Keratinocyte (primary cell): ENCODE results near the gene NLRP12. TPM values are rescaled to one million over a fixed set of nuclear protein-coding genes. Genes with fewer than 3 reads are reported as not detected.
"Not testable (repeated sequence)": the region's sequence is repeated elsewhere in the genome, so short reads cannot be mapped to it uniquely, and the experiment has no call there.

Source experiments
- DNase-seq: peaks from one replicate; pipeline ENCODE4 v3.0.0-alpha.2; 2011; ENCODE audit warnings: low read depth, missing footprints, low spot score
- FAIRE-seq: peaks from 2 replicates; lab custom pipeline; 2011; peaks lifted over from hg19 to GRCh38; lab: Jason Lieb, UNC
- H2AFZ ChIP-seq: 2 replicates; pipeline ENCODE4 v1.6.0; 2012; ENCODE audit warnings: low read length, control low read depth, inconsistent platforms; ENCODE audit not compliant: control insufficient read depth
- H3K27ac ChIP-seq: 2 replicates; pipeline ENCODE4 v1.5.1; 2011; ENCODE audit warnings: low read length; ENCODE audit not compliant: control insufficient read depth, insufficient read depth
- H3K27me3 ChIP-seq: 3 replicates; pipeline ENCODE4 v1.6.0; 2011; ENCODE audit warnings: low read length; ENCODE audit not compliant: control insufficient read depth, insufficient read depth; ENCODE audit errors: extremely low read depth
- H3K36me3 ChIP-seq, 2 experiments: 2 replicates in 1 of 2; 3 replicates in 1 of 2; pipeline ENCODE4 v1.5.1; 2011; ENCODE audit warnings: low read length in 2 of 2, mild to moderate bottlenecking in 1 of 2; ENCODE audit not compliant: control insufficient read depth in 2 of 2, insufficient read depth in 2 of 2; ENCODE audit errors: extremely low read depth in 1 of 2
- H3K4me1 ChIP-seq: 3 replicates; pipeline ENCODE4 v1.5.1; 2011; ENCODE audit warnings: low read length; ENCODE audit not compliant: control insufficient read depth, insufficient read depth; ENCODE audit errors: extremely low read depth
- H3K4me2 ChIP-seq: 3 replicates; pipeline ENCODE4 v1.6.0; 2011; ENCODE audit warnings: low read depth, low read length; ENCODE audit not compliant: control insufficient read depth, insufficient read depth; ENCODE audit errors: extremely low read depth
- H3K4me3 ChIP-seq, 3 experiments: fragments of 200-600 bp in 1 of 3; sonication (generic) in 1 of 3; 2 replicates in 2 of 3; 3 replicates in 1 of 3; pipeline ENCODE4 v1.5.1; 2011 to 2016; ENCODE audit warnings: low read length in 3 of 3, mild to moderate bottlenecking in 3 of 3, control low read depth in 2 of 3, inconsistent platforms in 1 of 3, low read depth in 1 of 3, mixed read lengths in 1 of 3, mixed run types in 1 of 3, moderate library complexity in 1 of 3; ENCODE audit not compliant: control insufficient read depth in 2 of 3, insufficient read depth in 2 of 3; ENCODE audit errors: extremely low read depth in 1 of 3
- H3K79me2 ChIP-seq: 2 replicates; pipeline ENCODE4 v1.6.0; 2012; ENCODE audit warnings: low read length; ENCODE audit not compliant: control insufficient read depth, insufficient read depth
- H3K9ac ChIP-seq: 3 replicates; pipeline ENCODE4 v1.6.0; 2011; ENCODE audit warnings: low read length; ENCODE audit not compliant: control insufficient read depth, insufficient read depth; ENCODE audit errors: extremely low read depth
- H3K9me1 ChIP-seq: 3 replicates; pipeline ENCODE4 v1.6.0; 2011; ENCODE audit warnings: low read length; ENCODE audit not compliant: control insufficient read depth, insufficient read depth; ENCODE audit errors: extremely low read depth
- H3K9me3 ChIP-seq: 2 replicates; pipeline ENCODE4 v1.5.1; 2012; ENCODE audit warnings: low read depth, low read length; ENCODE audit not compliant: control insufficient read depth
- H4K20me1 ChIP-seq: 3 replicates; pipeline ENCODE4 v1.6.0; 2011; ENCODE audit warnings: low read length; ENCODE audit not compliant: control insufficient read depth, insufficient read depth; ENCODE audit errors: extremely low read depth
- EZH2 ChIP-seq: IDR thresholded peaks from one replicate; pipeline ENCODE4 v1.6.1; 2012; ENCODE audit warnings: inconsistent platforms, mild to moderate bottlenecking, low read length, moderate library complexity
- dilution Hi-C: fragments of 300-500 bp; cut with MboI; formaldehyde crosslinking; loops from one replicate; pipeline ENCODE4 v1.7.0; 2020; ENCODE audit warnings: low sequenced_read_pairs; ENCODE audit not compliant: extremely low pct_ligation_motif_present
- polyA plus RNA-seq, 5 experiments: library from polyadenylated mRNA; depleted of rRNA in 3 of 5; stranded (reverse) in 3 of 5; stranded (forward) in 1 of 5; unstranded in 1 of 5; fragments of >200 nt; gene quantifications; 1 replicate in 1 of 5; 2 replicates in 3 of 5; 3 replicates in 1 of 5; pipeline versions ENCODE4 v1.2.1 to v1.2.3, GENCODE V29; 2011 to 2012; ENCODE audit warnings: missing spikeins in 2 of 5, low read depth in 1 of 5, low replicate concordance in 1 of 5
- TF ChIP-seq, protein P1 (sequence below), 3 experiments: IDR thresholded peaks in 1 of 3; conservative IDR thresholded peaks in 1 of 3; optimal IDR thresholded peaks in 1 of 3; 2 replicates in 2 of 3; 3 replicates in 1 of 3; pipeline versions ENCODE3 to v1.5.1; 2011; ENCODE audit warnings: low read length in 3 of 3, mild to moderate bottlenecking in 3 of 3, moderate library complexity in 2 of 3, control low read depth in 1 of 3, inconsistent platforms in 1 of 3; ENCODE audit not compliant: insufficient read depth in 2 of 3; ENCODE audit errors: extremely low read depth in 1 of 3

NLRP12 gene
- polyA plus RNA-seq, 1 donor (not counting 4 experiments of a cell fraction or from before 2014, with no cell fraction given) = not detected

DNA sequence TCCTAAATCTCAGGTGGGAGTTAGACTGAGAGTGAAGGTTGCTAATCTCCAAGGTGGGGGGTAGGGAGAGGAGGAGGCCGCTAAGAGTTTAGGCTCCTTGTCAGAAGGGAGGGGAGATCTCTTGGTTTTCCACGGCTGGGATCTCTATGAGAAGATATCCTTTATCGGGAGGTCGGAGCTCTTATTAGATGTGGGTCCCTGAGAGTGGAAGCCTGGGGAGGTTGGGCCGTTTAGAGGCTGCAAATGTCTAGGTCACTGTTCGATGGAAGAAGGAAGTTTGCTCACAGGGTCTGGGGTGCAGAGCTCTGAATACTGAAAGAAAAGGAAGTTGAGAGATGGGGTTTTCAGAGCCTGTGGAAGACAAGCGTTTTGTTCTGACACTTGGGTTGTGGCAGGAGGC lies 47.3 kb upstream of the NLRP12 start:
- Histone ChIP-seq H3K9me1 (no peaks in the 10 kb centered on the region), H4K20me1 (no peaks in the 10 kb centered on the region), H3K9me3 (no peaks in the 10 kb centered on the region), H3K4me3 (no peak overlapping the region), H3K4me2 (no peak overlapping the region), H3K27ac (no peak overlapping the region), H3K9ac (no peak overlapping the region), H2AFZ (no peak overlapping the region), H3K79me2 (peaks cover 7% of the 10 kb centered on the region), H3K36me3 (peaks cover 10% of the 10 kb centered on the region in 2 experiments), H3K27me3 (no peaks in the 10 kb centered on the region), H3K4me1 (peaks cover 10% of the 10 kb centered on the region)
- no peak for FAIRE-seq
- dilution Hi-C loops = no loop called here
- DNase-seq = no peak
- TF ChIP-seq EZH2 = no peak
- TF ChIP-seq, protein P1, sequence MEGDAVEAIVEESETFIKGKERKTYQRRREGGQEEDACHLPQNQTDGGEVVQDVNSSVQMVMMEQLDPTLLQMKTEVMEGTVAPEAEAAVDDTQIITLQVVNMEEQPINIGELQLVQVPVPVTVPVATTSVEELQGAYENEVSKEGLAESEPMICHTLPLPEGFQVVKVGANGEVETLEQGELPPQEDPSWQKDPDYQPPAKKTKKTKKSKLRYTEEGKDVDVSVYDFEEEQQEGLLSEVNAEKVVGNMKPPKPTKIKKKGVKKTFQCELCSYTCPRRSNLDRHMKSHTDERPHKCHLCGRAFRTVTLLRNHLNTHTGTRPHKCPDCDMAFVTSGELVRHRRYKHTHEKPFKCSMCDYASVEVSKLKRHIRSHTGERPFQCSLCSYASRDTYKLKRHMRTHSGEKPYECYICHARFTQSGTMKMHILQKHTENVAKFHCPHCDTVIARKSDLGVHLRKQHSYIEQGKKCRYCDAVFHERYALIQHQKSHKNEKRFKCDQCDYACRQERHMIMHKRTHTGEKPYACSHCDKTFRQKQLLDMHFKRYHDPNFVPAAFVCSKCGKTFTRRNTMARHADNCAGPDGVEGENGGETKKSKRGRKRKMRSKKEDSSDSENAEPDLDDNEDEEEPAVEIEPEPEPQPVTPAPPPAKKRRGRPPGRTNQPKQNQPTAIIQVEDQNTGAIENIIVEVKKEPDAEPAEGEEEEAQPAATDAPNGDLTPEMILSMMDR (optimal IDR thresholded peaks at IDR 0.05 in 1 of 3, IDR thresholded peaks at IDR 0.05 in 1 of 3, conservative IDR thresholded peaks at IDR 0.05 in 1 of 3; ENCODE audit: extremely low read depth in 1 of 3, insufficient read depth in 2 of 3, low read length in 3 of 3) = no peak

DNA sequence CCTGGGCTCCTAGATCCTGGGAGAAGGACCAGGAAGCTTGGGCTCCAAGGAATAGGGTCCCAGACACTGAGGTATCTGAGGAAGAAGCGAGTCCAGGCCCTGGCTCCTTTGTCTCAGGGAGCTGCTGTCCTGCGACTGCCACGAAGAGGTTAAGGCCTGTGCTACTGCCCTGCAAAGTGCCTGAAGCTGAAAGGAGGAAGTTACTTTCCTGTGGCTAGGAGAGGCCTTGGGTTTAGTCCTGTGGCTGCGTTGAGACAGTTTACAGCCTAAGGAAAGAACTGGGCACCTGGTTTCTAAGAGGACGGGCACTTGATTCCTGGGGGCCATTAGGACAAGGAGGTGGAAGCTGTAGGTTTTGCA lies 46.4 kb upstream of the NLRP12 start:
- dilution Hi-C loops = no loop called here
- Histone ChIP-seq H3K9me1 (no peaks in the 10 kb centered on the region), H3K4me1 (peaks cover 18% of the 10 kb centered on the region), H3K9ac (no peak overlapping the region), H3K36me3 (peaks cover 10% of the 10 kb centered on the region in 2 experiments), H3K27me3 (no peaks in the 10 kb centered on the region), H3K9me3 (no peaks in the 10 kb centered on the region), H2AFZ (no peak overlapping the region), H3K4me3 (no peak overlapping the region), H3K4me2 (no peak overlapping the region), H3K27ac (no peak overlapping the region), H4K20me1 (no peaks in the 10 kb centered on the region), H3K79me2 (peaks cover 7% of the 10 kb centered on the region)
- TF ChIP-seq EZH2 = no peak
- DNase-seq = no peak
- no peak for FAIRE-seq

- peak overlapping the region; percentile 94 for H3K9ac ChIP-seq
- H3K9me3 ChIP-seq, H4K20me1 ChIP-seq, H2AFZ ChIP-seq, H3K79me2 ChIP-seq, FAIRE-seq, H3K27me3 ChIP-seq, dilution Hi-C loops, DNase-seq, H3K9me1 ChIP-seq, H3K27ac ChIP-seq, H3K36me3 ChIP-seq: not testable (repeated sequence)
- H3K4me2 ChIP-seq = peak overlapping the region; percentile 87
- H3K4me3 ChIP-seq = peak overlapping the region; percentile 80 to 96 (median 92)
- H3K4me1 ChIP-seq = peaks cover 19% of the 10 kb centered on the region
These were observed 45.8 kb upstream of the NLRP12 start for GRCh38 chr19:53869805-53870484.
